ENCODE measurements around the gene SRCAP.

SRCAP gene

GRCh38 chr16:30757316-30757715 is 58.3 kb downstream of the SRCAP start:
- H3K9me3 Mint-ChIP-seq, result no peaks in the 10 kb centered on the region
- H3K27ac Mint-ChIP-seq, result no peak overlapping the region
- no peak overlapping the region for H3K4me3 Mint-ChIP-seq
- peaks cover 10% of the 10 kb centered on the region for H3K36me3 Mint-ChIP-seq
- peaks cover 15% of the 10 kb centered on the region for H3K4me1 Mint-ChIP-seq
- no peak for ATAC-seq (ENCODE audit: low read depth)
- H3K27me3 Mint-ChIP-seq, result no peaks in the 10 kb centered on the region
- no peak for DNase-seq (ENCODE audit: low spot score in 2 of 2)

- peaks cover 23% of the 10 kb centered on the region for H3K4me1 Mint-ChIP-seq
- H3K27me3 Mint-ChIP-seq, result no peaks in the 10 kb centered on the region
- DNase-seq (ENCODE audit: low spot score in 2 of 2), result no peak
- H3K4me3 Mint-ChIP-seq, result no peak overlapping the region
- H3K36me3 Mint-ChIP-seq, result peaks cover 8% of the 10 kb centered on the region
- no peaks in the 10 kb centered on the region for H3K9me3 Mint-ChIP-seq
- no peak for ATAC-seq (ENCODE audit: low read depth)
- H3K27ac Mint-ChIP-seq, result peak overlapping the region; percentile 66
These were observed 60.1 kb downstream of the SRCAP start for GRCh38 chr16:30758988-30759491.

- Mint-ChIP-seq H3K27ac (peak overlapping the region; percentile 76), H3K4me1 (peaks cover 23% of the 10 kb centered on the region), H3K36me3 (peaks cover 7% of the 10 kb centered on the region), H3K9me3 (no peaks in the 10 kb centered on the region), H3K4me3 (no peak overlapping the region), H3K27me3 (no peaks in the 10 kb centered on the region)
- DNase-seq (ENCODE audit: low spot score in 2 of 2) (no peak), ATAC-seq (ENCODE audit: low read depth) (no peak)
These were observed 61.1 kb downstream of the SRCAP start for GRCh38 chr16:30760001-30760559.

- DNase-seq (ENCODE audit: low spot score in 2 of 2), result no peak
These were observed 61.8 kb downstream of the SRCAP start for GRCh38 chr16:30760577-30761426.

GRCh38 chr16:30761427-30761927 is 62.5 kb downstream of the SRCAP start:
- DNase-seq (ENCODE audit: low spot score in 2 of 2), result no peak
- Mint-ChIP-seq H3K27me3 (no peaks in the 10 kb centered on the region), H3K36me3 (peaks cover 11% of the 10 kb centered on the region), H3K4me1 (peaks cover 23% of the 10 kb centered on the region), H3K27ac (peak overlapping the region; percentile 76), H3K9me3 (no peaks in the 10 kb centered on the region), H3K4me3 (peak overlapping the region; percentile 97)
- peak; percentile 18 for ATAC-seq (ENCODE audit: low read depth)

More at GRCh38 chr16:30760577-30761426, 61.8 kb downstream of the SRCAP start:
- Mint-ChIP-seq H3K4me3 (peak overlapping the region; percentile 97), H3K4me1 (peaks cover 23% of the 10 kb centered on the region), H3K9me3 (no peaks in the 10 kb centered on the region), H3K27ac (peak overlapping the region; percentile 76), H3K27me3 (no peaks in the 10 kb centered on the region), H3K36me3 (peaks cover 9% of the 10 kb centered on the region)
- no peak for ATAC-seq (ENCODE audit: low read depth)

GRCh38 chr16:30761928-30762902 is 63.2 kb downstream of the SRCAP start, which contains the start of the genes CFAP119 and RNF40:
Gene CFAP119 (minus strand): TSS chr16:30762062. CDS start chr16:30761748, 314 bp downstream.
Gene RNF40 (plus strand): TSS chr16:30762322. CDS start chr16:30762546, 224 bp downstream.
- Mint-ChIP-seq H3K4me3 (peak within 1 kb of the TSS; percentile 97), H3K27ac (peak within 1 kb of the TSS; percentile 76), H3K9me3 (no peaks in the 10 kb centered on the region), H3K27me3 (no peaks in the 10 kb centered on the region), H3K4me1 (peaks cover 28% of the 10 kb centered on the region), H3K36me3 (peaks cover 16% of the 10 kb centered on the region)
- DNase-seq (ENCODE audit: low spot score in 2 of 2) (peak; percentile 69 to 85), ATAC-seq (ENCODE audit: low read depth) (peak; percentile 90)

GRCh38 chr16:30762991-30763725 is 64.2 kb downstream of the SRCAP start:
- Mint-ChIP-seq H3K27ac (peak overlapping the region; percentile 76), H3K27me3 (no peaks in the 10 kb centered on the region), H3K4me3 (peak overlapping the region; percentile 97), H3K9me3 (no peaks in the 10 kb centered on the region), H3K4me1 (peaks cover 34% of the 10 kb centered on the region), H3K36me3 (peaks cover 17% of the 10 kb centered on the region)
- ATAC-seq (ENCODE audit: low read depth), result no peak
- DNase-seq (ENCODE audit: low spot score in 2 of 2), result no peak

GRCh38 chr16:30764086-30764485 is 65.1 kb downstream of the SRCAP start:
- no peak overlapping the region for H3K27ac Mint-ChIP-seq
- peaks cover 23% of the 10 kb centered on the region for H3K36me3 Mint-ChIP-seq
- peaks cover 37% of the 10 kb centered on the region for H3K4me1 Mint-ChIP-seq
- no peak for DNase-seq (ENCODE audit: low spot score in 2 of 2)
- no peaks in the 10 kb centered on the region for H3K9me3 Mint-ChIP-seq
- no peak overlapping the region for H3K4me3 Mint-ChIP-seq
- no peaks in the 10 kb centered on the region for H3K27me3 Mint-ChIP-seq
- ATAC-seq (ENCODE audit: low read depth), result no peak

- Mint-ChIP-seq H3K27me3 (no peaks in the 10 kb centered on the region), H3K36me3 (peaks cover 26% of the 10 kb centered on the region), H3K4me3 (no peak overlapping the region), H3K9me3 (no peaks in the 10 kb centered on the region), H3K27ac (no peak overlapping the region), H3K4me1 (peaks cover 36% of the 10 kb centered on the region)
- no peak for ATAC-seq (ENCODE audit: low read depth)
- no peak for DNase-seq (ENCODE audit: low spot score in 2 of 2)
These were observed 66.0 kb downstream of the SRCAP start for GRCh38 chr16:30764816-30765465.

- H3K27ac Mint-ChIP-seq, result no peak overlapping the region
These were observed 67.4 kb downstream of the SRCAP start for GRCh38 chr16:30766206-30766932.

GRCh38 chr16:30766933-30767284 is 67.9 kb downstream of the SRCAP start:
- H3K27me3 Mint-ChIP-seq, result no peaks in the 10 kb centered on the region
- H3K4me1 Mint-ChIP-seq, result peaks cover 26% of the 10 kb centered on the region
- peaks cover 33% of the 10 kb centered on the region for H3K36me3 Mint-ChIP-seq
- DNase-seq (ENCODE audit: low spot score in 2 of 2) (no peak), ATAC-seq (ENCODE audit: low read depth) (no peak)
- H3K4me3 Mint-ChIP-seq, result no peak overlapping the region
- no peak overlapping the region for H3K27ac Mint-ChIP-seq
- no peaks in the 10 kb centered on the region for H3K9me3 Mint-ChIP-seq

More at GRCh38 chr16:30766206-30766932, 67.4 kb downstream of the SRCAP start:
- H3K4me1 Mint-ChIP-seq, result peaks cover 26% of the 10 kb centered on the region
- H3K9me3 Mint-ChIP-seq, result no peaks in the 10 kb centered on the region
- DNase-seq (ENCODE audit: low spot score in 2 of 2) (no peak), ATAC-seq (ENCODE audit: low read depth) (no peak)
- no peaks in the 10 kb centered on the region for H3K27me3 Mint-ChIP-seq
- peaks cover 31% of the 10 kb centered on the region for H3K36me3 Mint-ChIP-seq
- no peak overlapping the region for H3K4me3 Mint-ChIP-seq
